Stimulated activated memory B cell treated with anti-CD40 and anti-IgM and Interleukin-4, amounts not matched to agents 10 μg/mL and 1 μg/mL and 100 μg/mL, for 72 hours (primary cell): ENCODE results near the gene MAT2B.
A peak's percentile ranks its signal among the peaks of the same experiment; 100 is the strongest.

Source experiments
- ATAC-seq: fragments of 150-1000 bp; cut with Tn5 transposase; 2 replicates; pipeline ENCODE4 v1.10.0; 2021
- H3K27ac Mint-ChIP-seq: one replicate; pipeline ENCODE4 v1.8.0; 2022; ENCODE audit warnings: mild to moderate bottlenecking, mixed read lengths
- H3K27me3 Mint-ChIP-seq: one replicate; pipeline ENCODE4 v1.8.0; 2022; ENCODE audit warnings: mixed read lengths
- H3K36me3 Mint-ChIP-seq: one replicate; pipeline ENCODE4 v1.8.0; 2022; ENCODE audit warnings: mixed read lengths
- H3K4me1 Mint-ChIP-seq: one replicate; pipeline ENCODE4 v1.8.0; 2022; ENCODE audit warnings: mixed read lengths
- H3K4me3 Mint-ChIP-seq: one replicate; pipeline ENCODE4 v1.8.0; 2022; ENCODE audit warnings: mild to moderate bottlenecking, moderate library complexity, mixed read lengths
- H3K9me3 Mint-ChIP-seq: one replicate; pipeline ENCODE4 v1.8.0; 2022; ENCODE audit warnings: mixed read lengths

Gene MAT2B

DNA sequence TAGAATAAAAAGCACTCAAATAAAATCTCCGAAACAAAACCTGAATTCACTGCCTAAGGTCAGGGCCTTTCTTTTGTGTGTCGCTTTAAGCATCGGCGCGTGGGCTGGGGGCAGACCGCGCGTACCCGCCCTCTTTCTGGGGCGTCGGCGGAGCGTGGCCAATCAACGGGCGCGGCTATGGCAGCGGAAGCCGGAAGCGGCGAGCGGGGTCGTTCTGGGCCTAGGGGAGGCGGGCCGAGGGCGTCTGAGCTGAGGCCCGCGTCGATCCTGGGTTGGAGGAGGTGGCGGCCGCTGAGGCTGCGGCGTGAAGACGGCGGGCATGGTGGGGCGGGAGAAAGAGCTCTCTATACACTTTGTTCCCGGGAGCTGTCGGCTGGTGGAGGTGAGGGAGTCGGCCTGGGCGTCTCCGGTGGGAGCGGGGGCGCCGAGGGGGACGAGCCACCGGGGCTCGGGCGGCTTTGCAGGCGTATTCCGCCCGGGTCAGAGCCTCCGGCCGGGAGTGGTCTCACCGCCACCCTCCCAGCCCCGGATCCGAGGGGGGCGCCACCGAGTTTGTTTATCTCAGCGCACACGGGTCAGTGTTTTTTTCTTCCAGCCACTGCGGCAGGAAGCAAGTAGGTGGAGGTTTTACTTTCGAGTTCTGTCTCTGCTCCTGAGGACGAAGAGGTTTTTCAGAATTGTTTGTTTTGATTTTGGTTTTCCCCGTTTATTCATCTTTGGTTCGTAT lies at the start of gene MAT2B:
TSS of gene MAT2B (plus strand) at position 252 of the 727 bp plus-strand sequence. CDS start at position 320, 68 bp downstream.
- no peaks in the 10 kb centered on the region for H3K27me3 Mint-ChIP-seq
- peaks cover 36% of the 10 kb centered on the region for H3K4me1 Mint-ChIP-seq
- peak; percentile 97 for ATAC-seq
- no peaks in the 10 kb centered on the region for H3K36me3 Mint-ChIP-seq
- no peaks in the 10 kb centered on the region for H3K9me3 Mint-ChIP-seq
- peak within 1 kb of the TSS; percentile 84 for H3K4me3 Mint-ChIP-seq
- peak within 1 kb of the TSS; percentile 93 for H3K27ac Mint-ChIP-seq

DNA sequence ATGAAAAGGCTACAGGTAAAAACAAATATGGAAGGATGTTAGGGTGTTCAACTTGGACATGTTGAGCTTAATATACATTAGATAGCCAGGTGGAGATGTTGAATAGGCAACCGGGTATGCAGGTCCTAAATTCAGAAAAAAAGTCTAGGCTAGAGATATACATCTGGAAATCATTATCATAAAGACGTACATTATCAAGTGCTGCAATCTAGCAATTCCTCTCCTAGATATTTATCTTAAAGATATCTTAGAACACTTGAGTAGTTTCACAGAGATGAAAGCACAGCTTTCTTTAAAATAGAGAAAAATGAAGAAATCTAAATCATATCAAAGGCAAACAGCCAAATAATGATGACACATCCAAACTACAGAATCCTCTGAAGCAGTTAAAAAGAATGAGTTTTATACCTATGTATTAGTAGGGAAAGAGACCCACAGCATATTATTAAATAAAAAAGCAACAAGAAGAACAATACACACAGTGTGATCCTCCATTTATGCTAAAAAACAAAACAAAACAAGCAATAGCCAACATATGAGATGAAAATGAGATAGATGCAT lies 49.3 kb upstream of the MAT2B start:
- Mint-ChIP-seq H3K4me1 (peaks cover 22% of the 10 kb centered on the region), H3K4me3 (no peak overlapping the region), H3K9me3 (no peaks in the 10 kb centered on the region), H3K36me3 (peaks cover 31% of the 10 kb centered on the region), H3K27me3 (no peaks in the 10 kb centered on the region), H3K27ac (no peak overlapping the region)
- ATAC-seq, result no peak

DNA sequence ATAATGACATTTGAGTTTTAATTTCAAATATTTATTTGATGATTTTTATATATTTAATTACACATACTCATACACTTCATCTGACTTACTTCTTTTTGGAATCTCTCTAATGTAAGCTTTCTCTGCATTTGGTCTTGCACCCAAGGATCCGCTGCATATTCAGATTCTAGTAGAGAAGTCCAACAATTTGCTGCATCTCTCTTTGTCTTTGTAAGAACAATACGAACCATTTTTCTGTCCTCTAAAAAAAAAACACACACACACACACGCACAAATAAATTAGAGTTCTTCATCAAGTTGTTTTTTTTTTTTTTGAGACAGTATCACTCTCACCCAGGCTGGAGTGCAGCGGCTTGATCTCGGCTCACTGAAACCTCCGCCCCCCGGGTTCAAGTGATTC lies 48.6 kb upstream of the MAT2B start:
- peaks cover 22% of the 10 kb centered on the region for H3K4me1 Mint-ChIP-seq
- no peak overlapping the region for H3K27ac Mint-ChIP-seq
- peaks cover 25% of the 10 kb centered on the region for H3K36me3 Mint-ChIP-seq
- no peaks in the 10 kb centered on the region for H3K27me3 Mint-ChIP-seq
- H3K9me3 Mint-ChIP-seq, result no peaks in the 10 kb centered on the region
- no peak overlapping the region for H3K4me3 Mint-ChIP-seq
- no peak for ATAC-seq

DNA sequence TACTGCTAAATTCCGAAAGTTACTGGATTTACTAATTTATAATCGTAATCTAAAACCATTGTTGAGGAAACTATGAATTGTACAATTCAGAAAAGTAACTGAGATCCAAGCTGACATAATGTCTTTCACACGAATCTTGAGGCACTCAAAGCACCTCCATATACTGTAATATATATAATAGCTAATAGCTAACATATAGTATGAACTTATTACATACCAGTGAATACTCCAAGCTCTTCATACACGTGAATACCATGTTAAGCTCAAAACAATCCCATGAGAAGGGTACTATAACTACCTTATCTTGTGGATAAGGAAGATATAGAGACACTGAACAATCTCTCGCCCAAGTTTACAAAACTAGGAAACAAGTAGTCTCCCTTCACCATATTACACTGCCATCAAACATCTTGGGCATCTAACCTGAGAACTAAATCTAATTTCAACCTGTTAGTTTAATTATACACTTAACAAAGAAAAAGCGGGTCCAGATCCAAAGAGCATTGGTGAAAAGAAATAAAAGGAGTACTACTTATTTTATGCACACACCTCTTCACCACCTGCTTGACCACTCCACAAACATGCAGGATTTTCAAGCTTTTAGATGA lies 46.5 kb upstream of the MAT2B start:
- no peak for ATAC-seq
- Mint-ChIP-seq H3K27ac (peak overlapping the region; percentile 99), H3K27me3 (no peaks in the 10 kb centered on the region), H3K9me3 (no peaks in the 10 kb centered on the region), H3K36me3 (peaks cover 25% of the 10 kb centered on the region), H3K4me3 (peak overlapping the region; percentile 94), H3K4me1 (peaks cover 22% of the 10 kb centered on the region)

DNA sequence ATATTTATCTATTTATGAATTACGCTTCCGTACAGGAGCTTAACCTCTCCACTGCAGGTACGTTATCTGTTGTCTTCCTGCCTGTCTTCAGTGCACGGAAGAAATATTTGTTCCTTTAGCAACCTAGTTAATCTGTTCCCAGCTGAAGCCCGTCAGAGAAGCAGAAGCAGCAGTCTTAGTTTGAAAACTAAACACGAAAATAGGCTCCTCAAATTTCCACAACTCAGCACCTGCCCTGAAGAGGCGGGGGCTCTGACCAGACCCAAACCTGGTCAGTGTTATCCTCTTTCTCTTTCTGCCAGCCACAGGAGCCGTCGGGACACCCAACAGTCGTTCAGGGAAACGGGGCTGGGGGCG lies 46.0 kb upstream of the MAT2B start:
- ATAC-seq, result peak; percentile 0
- peaks cover 22% of the 10 kb centered on the region for H3K4me1 Mint-ChIP-seq
- H3K9me3 Mint-ChIP-seq, result no peaks in the 10 kb centered on the region
- H3K27ac Mint-ChIP-seq, result peak overlapping the region; percentile 99
- H3K36me3 Mint-ChIP-seq, result peaks cover 23% of the 10 kb centered on the region
- H3K27me3 Mint-ChIP-seq, result no peaks in the 10 kb centered on the region
- H3K4me3 Mint-ChIP-seq, result peak overlapping the region; percentile 94

DNA sequence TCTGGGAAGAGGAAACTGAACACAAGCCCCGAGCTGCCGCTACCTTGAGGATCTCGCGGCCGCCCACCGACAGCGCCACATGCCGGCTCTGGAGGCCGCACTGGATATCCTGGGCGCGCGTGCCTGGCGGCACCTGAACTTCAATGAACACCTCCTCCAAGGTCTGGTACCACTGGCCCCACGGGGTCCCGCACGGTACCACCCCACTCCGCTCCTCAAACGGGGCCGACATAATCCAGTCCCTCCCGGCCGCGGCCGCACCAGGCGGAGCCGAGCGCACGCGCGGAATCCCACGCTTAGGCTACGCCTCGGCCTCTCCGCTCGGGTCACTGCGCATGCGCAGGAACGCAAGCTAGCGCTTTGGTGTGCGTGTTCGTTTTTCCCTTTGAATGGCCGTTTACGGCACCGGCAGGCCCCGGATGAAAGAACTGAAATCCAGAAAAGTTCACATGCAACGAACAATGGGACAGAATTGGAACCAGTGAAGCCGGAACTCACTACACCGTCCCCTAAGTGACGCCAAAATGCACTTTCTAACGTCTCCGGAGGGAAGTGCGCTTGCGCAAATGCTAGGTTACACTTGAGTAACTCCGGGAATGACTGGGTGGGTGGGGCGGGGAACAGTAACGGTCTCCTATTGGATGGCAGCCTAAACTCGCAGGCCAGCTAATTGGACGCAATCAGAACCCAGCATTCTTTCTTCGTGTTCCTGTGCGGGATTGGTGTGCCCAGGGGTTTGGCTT lies 45.4 kb upstream of the MAT2B start, which contains the start of gene NUDCD2:
TSS of gene NUDCD2 (minus strand) at position 284 of the 743 bp plus-strand sequence. CDS start at position 232, 52 bp downstream.
- Mint-ChIP-seq H3K9me3 (no peaks in the 10 kb centered on the region), H3K27ac (peak within 1 kb of the TSS; percentile 99), H3K36me3 (peaks cover 17% of the 10 kb centered on the region), H3K4me3 (peak within 1 kb of the TSS; percentile 94), H3K4me1 (peaks cover 22% of the 10 kb centered on the region), H3K27me3 (no peaks in the 10 kb centered on the region)
- ATAC-seq, result peak; percentile 96

DNA sequence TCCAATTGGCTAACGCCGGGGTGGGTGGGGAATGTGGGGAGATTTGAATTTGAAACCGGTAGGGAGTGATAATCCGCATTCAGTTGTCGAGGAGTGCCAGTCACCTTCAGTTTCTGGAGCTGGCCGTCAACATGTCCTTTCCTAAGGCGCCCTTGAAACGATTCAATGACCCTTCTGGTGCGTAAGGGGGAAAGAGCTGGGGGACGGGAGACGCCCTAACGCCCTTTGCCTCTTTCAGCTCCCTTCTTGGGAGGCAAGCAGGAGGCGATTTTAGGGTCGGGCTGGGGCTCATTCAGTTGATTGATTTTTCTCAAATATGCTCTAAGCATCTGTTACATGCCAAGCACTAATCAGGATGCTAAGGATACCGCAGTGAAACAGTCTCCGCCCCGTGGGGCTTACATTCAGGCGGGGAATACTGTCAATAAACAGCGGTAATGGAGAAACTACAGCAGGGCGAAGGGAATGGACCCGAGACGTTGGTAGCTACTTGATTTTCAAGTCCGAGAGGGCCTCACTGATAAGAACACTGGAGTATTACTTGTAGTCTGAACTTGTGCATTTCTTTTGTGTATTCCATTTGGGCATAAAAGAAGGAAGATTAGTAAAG lies 44.8 kb upstream of the MAT2B start, which contains the start of gene HMMR:
TSS of gene HMMR (plus strand) at position 71 of the 610 bp plus-strand sequence. CDS start at position 132, 61 bp downstream.
- peaks cover 10% of the 10 kb centered on the region for H3K36me3 Mint-ChIP-seq
- H3K4me3 Mint-ChIP-seq, result peak within 1 kb of the TSS; percentile 94
- H3K9me3 Mint-ChIP-seq, result no peaks in the 10 kb centered on the region
- ATAC-seq, result no peak
- H3K27me3 Mint-ChIP-seq, result no peaks in the 10 kb centered on the region
- peak within 1 kb of the TSS; percentile 99 for H3K27ac Mint-ChIP-seq
- H3K4me1 Mint-ChIP-seq, result peaks cover 22% of the 10 kb centered on the region

DNA sequence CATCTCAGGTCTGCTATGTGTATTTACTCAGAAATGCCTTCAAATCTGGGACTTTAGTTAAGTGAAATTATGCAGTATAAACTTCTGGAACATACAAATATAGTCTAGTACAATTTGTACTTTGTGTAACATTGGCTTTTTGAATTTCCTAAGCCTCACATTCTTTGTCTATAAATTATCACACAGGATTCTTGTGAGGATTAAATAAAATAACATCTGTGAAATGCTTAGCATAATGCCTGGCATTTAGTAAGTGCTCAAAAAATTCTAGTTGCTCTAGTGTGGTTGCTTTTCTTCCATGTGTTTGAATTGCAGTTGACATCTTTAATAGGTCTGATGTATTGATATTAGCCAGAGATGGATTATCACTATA lies 42.4 kb upstream of the MAT2B start:
- Mint-ChIP-seq H3K27me3 (no peaks in the 10 kb centered on the region), H3K36me3 (no peaks in the 10 kb centered on the region), H3K9me3 (no peaks in the 10 kb centered on the region), H3K27ac (no peak overlapping the region), H3K4me1 (peaks cover 10% of the 10 kb centered on the region), H3K4me3 (no peak overlapping the region)
- no peak for ATAC-seq

DNA sequence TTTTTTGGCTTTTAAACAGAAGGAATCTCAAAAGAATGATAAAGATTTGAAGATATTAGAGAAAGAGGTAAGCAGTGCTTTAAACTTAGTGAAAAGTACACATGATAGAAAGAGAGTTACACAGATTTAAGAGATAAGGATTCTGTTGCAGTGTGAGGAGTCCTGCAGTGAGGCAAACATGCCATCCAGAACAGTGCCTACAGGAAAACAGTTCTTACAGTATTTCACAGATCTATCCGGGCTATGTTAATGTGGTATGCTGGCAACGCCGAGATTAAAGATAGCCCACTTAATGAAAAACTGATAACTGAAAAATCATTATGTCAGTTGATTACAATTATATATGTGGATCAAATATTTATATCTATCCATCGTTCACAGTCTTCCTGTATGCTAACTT lies 37.7 kb upstream of the MAT2B start:
- Mint-ChIP-seq H3K27ac (no peak overlapping the region), H3K36me3 (no peaks in the 10 kb centered on the region), H3K27me3 (no peaks in the 10 kb centered on the region), H3K4me3 (no peak overlapping the region), H3K4me1 (no peaks in the 10 kb centered on the region), H3K9me3 (no peaks in the 10 kb centered on the region)
- ATAC-seq, result no peak

DNA sequence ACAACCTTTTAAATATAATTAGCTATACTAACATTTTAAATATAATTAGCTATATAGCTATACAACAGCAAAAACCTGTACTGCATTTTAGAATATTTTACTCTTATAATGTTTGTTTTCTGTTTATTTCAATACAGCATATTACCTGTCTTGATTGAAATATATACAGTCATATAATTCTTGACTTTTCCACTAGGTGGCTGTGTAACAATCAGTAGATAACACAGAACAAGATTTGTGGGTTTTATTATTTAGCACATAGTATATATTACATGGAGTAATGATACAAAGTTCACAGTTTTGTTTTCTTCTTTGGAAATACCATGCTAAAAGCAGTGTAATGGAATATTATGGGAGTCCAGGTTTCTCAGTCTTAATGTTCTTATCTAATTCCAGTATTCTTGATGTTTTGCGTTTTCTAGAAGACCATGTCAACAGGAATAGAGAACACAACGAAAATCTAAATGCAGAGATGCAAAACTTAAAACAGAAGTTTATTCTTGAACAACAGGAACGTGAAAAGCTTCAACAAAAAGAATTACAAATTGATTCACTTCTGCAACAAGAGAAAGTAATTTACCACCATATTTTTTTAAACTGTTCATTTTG lies 31.7 kb upstream of the MAT2B start:
- ATAC-seq, result no peak
- H3K9me3 Mint-ChIP-seq, result no peaks in the 10 kb centered on the region
- H3K4me1 Mint-ChIP-seq, result no peaks in the 10 kb centered on the region
- H3K27ac Mint-ChIP-seq, result no peak overlapping the region
- H3K4me3 Mint-ChIP-seq, result no peak overlapping the region
- H3K36me3 Mint-ChIP-seq, result peaks cover 6% of the 10 kb centered on the region
- no peaks in the 10 kb centered on the region for H3K27me3 Mint-ChIP-seq

DNA sequence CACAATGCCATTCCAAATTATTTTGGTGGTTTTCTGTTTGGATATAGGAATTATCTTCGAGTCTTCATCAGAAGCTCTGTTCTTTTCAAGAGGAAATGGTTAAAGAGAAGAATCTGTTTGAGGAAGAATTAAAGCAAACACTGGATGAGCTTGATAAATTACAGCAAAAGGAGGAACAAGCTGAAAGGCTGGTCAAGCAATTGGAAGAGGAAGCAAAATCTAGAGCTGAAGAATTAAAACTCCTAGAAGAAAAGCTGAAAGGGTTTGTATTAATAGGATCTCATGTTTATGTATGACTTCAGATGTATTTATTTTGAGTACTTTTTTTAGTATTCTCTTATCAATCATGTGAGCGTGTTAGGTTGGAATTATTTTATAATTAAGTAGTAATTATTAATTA lies 30.0 kb upstream of the MAT2B start:
- no peaks in the 10 kb centered on the region for H3K9me3 Mint-ChIP-seq
- H3K4me3 Mint-ChIP-seq, result no peak overlapping the region
- ATAC-seq, result no peak
- no peaks in the 10 kb centered on the region for H3K27me3 Mint-ChIP-seq
- no peaks in the 10 kb centered on the region for H3K4me1 Mint-ChIP-seq
- H3K36me3 Mint-ChIP-seq, result peaks cover 6% of the 10 kb centered on the region
- H3K27ac Mint-ChIP-seq, result no peak overlapping the region

DNA sequence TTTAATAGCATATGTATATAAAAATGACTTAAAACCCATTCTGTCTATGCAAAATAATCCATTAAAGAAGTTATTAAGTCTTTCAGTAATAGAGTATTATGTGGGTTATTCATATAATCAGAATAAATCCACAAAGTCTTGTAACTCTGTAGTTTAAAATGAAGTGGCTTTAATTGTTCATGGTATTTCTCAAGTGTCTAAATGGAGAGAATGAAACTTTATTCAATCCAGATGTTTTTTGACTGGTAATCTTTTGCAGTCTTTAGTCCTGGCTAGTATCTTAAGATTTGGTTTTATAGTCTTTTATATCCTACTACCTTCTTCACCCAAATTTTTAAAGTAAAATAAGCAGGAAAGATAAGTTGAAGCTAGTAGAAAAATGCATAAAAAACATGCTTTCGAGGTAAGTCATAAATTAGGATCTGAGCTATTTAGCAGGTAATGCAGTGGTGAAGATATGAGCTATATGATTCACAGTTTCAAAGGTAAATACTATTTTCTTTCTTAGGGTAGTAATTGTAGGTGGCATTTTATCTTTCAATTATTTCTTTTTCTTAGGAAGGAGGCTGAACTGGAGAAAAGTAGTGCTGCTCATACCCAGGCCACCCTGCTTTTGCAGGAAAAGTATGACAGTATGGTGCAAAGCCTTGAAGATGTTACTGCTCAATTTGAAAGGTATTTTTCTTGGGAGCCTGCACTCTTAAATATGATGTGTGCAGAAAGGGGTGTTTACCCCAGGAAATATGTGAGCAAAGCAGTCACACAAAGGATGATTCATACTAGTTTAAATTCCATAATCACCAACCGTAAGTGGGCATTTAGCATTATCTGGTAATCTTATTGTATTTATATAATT lies 27.1 kb upstream of the MAT2B start:
- ATAC-seq, result no peak
- Mint-ChIP-seq H3K4me1 (no peaks in the 10 kb centered on the region), H3K36me3 (peaks cover 6% of the 10 kb centered on the region), H3K27me3 (no peaks in the 10 kb centered on the region), H3K4me3 (no peak overlapping the region), H3K9me3 (no peaks in the 10 kb centered on the region), H3K27ac (no peak overlapping the region)

DNA sequence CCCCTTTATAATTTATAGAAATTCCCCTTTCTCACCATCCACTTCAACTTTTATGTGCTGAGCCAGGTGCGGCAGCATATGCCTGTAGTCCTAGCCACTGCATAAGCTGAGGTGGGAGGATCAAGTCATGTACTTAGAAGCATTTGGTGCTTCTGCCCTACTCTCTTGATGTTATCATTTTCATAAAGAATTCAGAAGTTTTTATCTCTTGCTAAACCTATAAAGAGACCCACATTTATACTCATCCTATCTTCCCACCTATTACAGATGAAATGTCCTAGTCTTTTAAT lies 26.5 kb upstream of the MAT2B start:
- ATAC-seq, result no peak
- Mint-ChIP-seq H3K4me1 (no peaks in the 10 kb centered on the region), H3K4me3 (no peak overlapping the region), H3K9me3 (no peaks in the 10 kb centered on the region), H3K36me3 (peaks cover 6% of the 10 kb centered on the region), H3K27ac (no peak overlapping the region), H3K27me3 (no peaks in the 10 kb centered on the region)

DNA sequence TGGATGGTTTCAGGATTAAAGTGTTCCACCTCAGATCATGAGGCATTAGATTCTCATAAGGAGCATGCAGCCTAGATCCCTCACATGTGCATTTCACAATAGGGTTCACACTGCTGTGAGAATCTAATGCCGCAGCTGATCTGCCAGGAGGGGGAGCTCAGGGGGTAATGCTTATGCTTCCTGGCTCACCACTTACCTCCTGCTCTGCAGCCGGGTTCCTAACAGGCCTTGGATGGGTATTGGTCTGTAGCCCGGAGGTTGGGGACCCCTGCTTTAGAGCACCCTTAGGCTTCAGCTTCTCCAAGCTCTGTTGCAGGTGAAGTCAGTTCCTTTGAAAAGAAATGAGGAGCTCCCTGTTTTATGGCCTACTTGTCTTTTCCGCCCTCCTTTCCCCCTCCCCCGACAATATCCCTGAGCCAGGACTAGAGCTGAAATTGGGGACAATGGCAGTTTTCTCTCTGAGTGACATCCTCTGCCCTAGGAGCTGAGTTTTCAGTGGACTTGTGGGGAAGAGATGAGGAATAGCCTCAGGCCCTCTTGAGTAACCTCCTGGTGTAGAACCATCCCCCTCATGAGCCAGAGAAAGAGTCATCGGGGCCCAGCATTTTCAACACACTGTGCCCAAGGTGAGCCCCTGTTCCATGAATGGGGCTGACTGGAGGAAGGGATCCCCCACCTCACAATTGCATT lies 16.2 kb upstream of the MAT2B start:
- Mint-ChIP-seq H3K4me3 (no peak overlapping the region), H3K36me3 (peaks cover 6% of the 10 kb centered on the region), H3K27me3 (no peaks in the 10 kb centered on the region), H3K4me1 (no peaks in the 10 kb centered on the region), H3K27ac (no peak overlapping the region), H3K9me3 (no peaks in the 10 kb centered on the region)
- no peak for ATAC-seq
